ENCODE measurements around the gene OR2V2.

The OR2V2 gene

GRCh38 chr5:181170237-181170825, 22.9 kb downstream of the OR2V2 start:
- TF ChIP-seq, protein P1, sequence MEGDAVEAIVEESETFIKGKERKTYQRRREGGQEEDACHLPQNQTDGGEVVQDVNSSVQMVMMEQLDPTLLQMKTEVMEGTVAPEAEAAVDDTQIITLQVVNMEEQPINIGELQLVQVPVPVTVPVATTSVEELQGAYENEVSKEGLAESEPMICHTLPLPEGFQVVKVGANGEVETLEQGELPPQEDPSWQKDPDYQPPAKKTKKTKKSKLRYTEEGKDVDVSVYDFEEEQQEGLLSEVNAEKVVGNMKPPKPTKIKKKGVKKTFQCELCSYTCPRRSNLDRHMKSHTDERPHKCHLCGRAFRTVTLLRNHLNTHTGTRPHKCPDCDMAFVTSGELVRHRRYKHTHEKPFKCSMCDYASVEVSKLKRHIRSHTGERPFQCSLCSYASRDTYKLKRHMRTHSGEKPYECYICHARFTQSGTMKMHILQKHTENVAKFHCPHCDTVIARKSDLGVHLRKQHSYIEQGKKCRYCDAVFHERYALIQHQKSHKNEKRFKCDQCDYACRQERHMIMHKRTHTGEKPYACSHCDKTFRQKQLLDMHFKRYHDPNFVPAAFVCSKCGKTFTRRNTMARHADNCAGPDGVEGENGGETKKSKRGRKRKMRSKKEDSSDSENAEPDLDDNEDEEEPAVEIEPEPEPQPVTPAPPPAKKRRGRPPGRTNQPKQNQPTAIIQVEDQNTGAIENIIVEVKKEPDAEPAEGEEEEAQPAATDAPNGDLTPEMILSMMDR (IDR thresholded peaks at IDR 0.05): no peak

GRCh38 chr5:181170996-181171395, 23.6 kb downstream of the OR2V2 start:
- TF ChIP-seq, protein P1 (IDR thresholded peaks at IDR 0.05): no peak

GRCh38 chr5:181171782-181172181, 24.4 kb downstream of the OR2V2 start:
- TF ChIP-seq, protein P1 (IDR thresholded peaks at IDR 0.05): no peak

DNA sequence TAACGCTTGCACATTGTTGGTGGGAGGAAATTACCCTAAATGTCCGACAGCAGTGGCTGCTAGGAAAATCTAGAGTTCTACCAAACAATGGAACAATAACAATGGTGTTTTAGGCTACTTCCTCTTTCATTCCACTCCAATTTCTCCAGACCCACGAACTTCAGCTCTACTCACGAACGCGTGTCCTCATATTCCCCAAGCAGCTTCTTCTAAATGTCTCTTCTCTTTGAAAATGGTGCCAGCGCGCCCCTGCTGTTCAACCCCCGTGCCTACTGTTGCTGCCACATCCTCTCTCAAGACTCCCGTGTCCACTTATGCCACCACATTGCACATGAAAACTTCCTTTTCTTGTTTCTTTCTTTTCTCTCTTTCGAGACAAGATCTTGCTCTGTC, 25.6 kb downstream of the OR2V2 start:
- TF ChIP-seq, protein P1 (IDR thresholded peaks at IDR 0.05): peak; percentile 32

GRCh38 chr5:181173420-181174342, 26.3 kb downstream of the OR2V2 start:
- TF ChIP-seq, protein P1 (IDR thresholded peaks at IDR 0.05): no peak

DNA sequence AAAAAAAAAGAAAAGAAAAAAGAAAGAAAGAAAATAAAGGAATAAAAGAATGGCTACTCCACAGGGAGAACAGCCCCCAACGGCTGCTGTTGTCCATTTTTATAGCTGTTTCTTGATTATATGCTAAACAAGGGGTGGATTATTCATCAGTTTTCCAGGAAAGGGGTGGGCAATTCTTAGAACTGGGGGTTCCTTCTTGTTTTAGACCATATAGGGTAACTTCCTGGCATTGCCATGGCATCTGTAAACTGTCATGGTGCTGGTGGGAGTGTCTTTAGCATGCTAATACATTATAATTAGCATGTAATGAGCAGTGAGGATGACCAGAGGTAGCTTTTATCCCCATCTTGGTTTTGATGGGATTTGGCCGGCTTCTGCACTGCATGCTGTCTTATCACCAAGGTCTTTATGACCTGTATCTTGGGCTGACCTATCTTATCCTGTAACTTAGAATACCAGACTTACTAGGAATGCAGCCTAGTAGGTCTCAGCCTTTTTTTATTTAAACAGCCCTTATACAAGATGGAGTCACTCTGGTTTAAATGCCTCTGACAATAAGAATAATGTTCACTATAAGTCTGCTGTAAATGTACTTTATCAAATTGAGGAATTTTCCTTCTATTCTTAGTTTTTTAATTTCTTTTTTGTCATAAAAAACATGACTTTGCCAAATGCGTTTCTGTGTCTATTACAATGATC, 29.0 kb downstream of the OR2V2 start:
- TF ChIP-seq, protein P1 (IDR thresholded peaks at IDR 0.05): no peak

DNA sequence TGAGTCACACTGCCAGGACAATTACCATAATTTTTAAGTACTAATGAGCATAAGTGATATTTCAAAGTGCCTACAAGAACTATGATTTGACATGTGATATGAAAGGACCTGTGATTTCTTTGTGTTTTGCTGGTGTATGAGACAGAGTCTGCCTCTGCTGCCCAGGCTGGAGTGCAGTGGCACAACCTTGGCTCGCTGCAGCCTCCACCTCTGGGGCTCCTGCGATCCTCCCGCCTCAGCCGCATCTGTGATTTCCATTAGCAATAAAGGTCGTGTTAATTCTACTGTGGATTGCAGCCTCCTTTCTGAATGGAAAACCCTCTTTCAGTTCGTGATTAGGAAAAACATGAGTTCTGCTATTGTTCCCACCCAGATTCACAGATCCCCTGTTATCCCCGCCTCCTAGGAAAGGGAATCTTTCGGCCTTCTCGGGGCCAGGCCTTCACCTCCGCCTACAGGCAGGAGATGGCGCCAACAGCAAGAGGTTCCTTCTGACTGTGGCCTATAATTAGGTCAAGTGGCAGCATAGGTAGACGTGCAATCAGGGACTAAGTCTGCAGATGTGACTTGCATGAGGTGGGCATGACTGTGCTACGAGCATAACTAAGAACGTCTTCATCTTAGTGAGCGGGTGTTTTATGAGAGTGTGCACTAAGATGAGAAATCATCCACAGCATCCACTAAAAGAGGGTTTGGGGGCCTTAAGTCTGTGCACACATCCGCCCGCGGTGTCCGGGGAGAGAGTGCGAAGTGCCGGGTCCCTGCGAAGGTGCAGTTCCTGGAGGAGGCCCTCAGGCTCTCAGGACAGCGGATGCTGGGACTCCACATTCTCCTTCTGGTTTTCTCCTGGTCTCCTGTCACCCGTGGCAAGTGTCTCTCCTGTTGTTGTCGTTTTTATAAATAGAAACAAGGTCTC, 34.5 kb downstream of the OR2V2 start:
- TF ChIP-seq, protein P1 (IDR thresholded peaks at IDR 0.05): peak; percentile 82
